H1 (cell line): ENCODE results near the gene GDI2. TPM values are rescaled to one million over a fixed set of nuclear protein-coding genes. Genes with fewer than 3 reads are reported as not detected.

Experiments
- CTCF ChIA-PET: fragments of 300-600 bp; sonication (Branson Sonifier 250); formaldehyde crosslinking; loops from one replicate; lab custom pipeline; 2021; ENCODE audit not compliant: partially characterized antibody; lab: Charles Lee
- POLR2A ChIA-PET: fragments of 300-600 bp; sonication (Branson Sonifier 250); formaldehyde crosslinking; loops from one replicate; lab custom pipeline; 2021; ENCODE audit warnings: inconsistent platforms; ENCODE audit not compliant: partially characterized antibody; lab: Charles Lee
- DNase-seq, 2 experiments: peaks; one replicate each; pipeline versions ENCODE4 v3.0.0 to v3.0.0-alpha.2; 2010 to 2022; ENCODE audit warnings: low spot score in 2 of 2, low read depth in 1 of 2, mixed read lengths in 1 of 2
- FAIRE-seq: peaks from 2 replicates; lab custom pipeline; 2011; peaks lifted over from hg19 to GRCh38; lab: Jason Lieb, UNC
- H2AFZ ChIP-seq: 2 replicates; pipeline ENCODE4 v1.8.1; 2012; ENCODE audit warnings: low read length, inconsistent platforms
- H2AK5ac ChIP-seq: 2 replicates; pipeline ENCODE4 v1.6.1; 2013; ENCODE audit warnings: low read depth, low read length
- H2BK120ac ChIP-seq: replicated peaks from 2 replicates; pipeline ENCODE3; 2013; ENCODE audit warnings: low read depth, low read length, inconsistent platforms
- H2BK12ac ChIP-seq: 2 replicates; pipeline ENCODE4 v1.6.1; 2013; ENCODE audit warnings: low read depth, low read length
- H2BK15ac ChIP-seq: 2 replicates; pipeline ENCODE4 v1.6.1; 2013; ENCODE audit warnings: low read length
- H2BK20ac ChIP-seq: 2 replicates; pipeline ENCODE4 v1.6.1; 2013; ENCODE audit warnings: low read length
- H2BK5ac ChIP-seq: 2 replicates; pipeline ENCODE4 v1.6.1; 2013; ENCODE audit warnings: low read depth, low read length
- H3K14ac ChIP-seq: 2 replicates; pipeline ENCODE4 v1.6.1; 2013; ENCODE audit warnings: inconsistent platforms; ENCODE audit not compliant: insufficient read length
- H3K18ac ChIP-seq: 2 replicates; pipeline ENCODE4 v1.6.1; 2013; ENCODE audit warnings: low read length; ENCODE audit errors: extremely low read depth
- H3K23ac ChIP-seq: 2 replicates; pipeline ENCODE4 v1.6.1; 2013; ENCODE audit warnings: inconsistent platforms; ENCODE audit not compliant: insufficient read length
- H3K23me2 ChIP-seq: 2 replicates; pipeline ENCODE4 v1.6.1; 2013; ENCODE audit warnings: low read depth, low read length
- H3K27ac ChIP-seq: 2 replicates; pipeline ENCODE4 v1.6.1; 2011; ENCODE audit warnings: low read depth, low read length, inconsistent platforms
- H3K27me3 ChIP-seq, 4 experiments: replicated peaks in 1 of 4; 1 replicate in 1 of 4; 2 replicates in 3 of 4; pipeline versions ENCODE4 v1.6.1 to v1.8.1; 2011 to 2013; ENCODE audit warnings: low read length in 3 of 4, mild to moderate bottlenecking in 3 of 4, inconsistent platforms in 2 of 4, mixed read lengths in 2 of 4, moderate library complexity in 1 of 4; ENCODE audit not compliant: control insufficient read depth in 3 of 4, insufficient read depth in 3 of 4; ENCODE audit errors: extremely low read depth in 1 of 4
- H3K36me3 ChIP-seq, 4 experiments: 2 replicates each; pipeline versions ENCODE4 v1.6.1 to v1.8.1; 2011 to 2013; ENCODE audit warnings: mild to moderate bottlenecking in 4 of 4, low read length in 3 of 4, moderate library complexity in 2 of 4, control low read depth in 1 of 4, inconsistent platforms in 1 of 4; ENCODE audit not compliant: insufficient read depth in 4 of 4, control insufficient read depth in 2 of 4
- H3K4ac ChIP-seq: replicated peaks from 2 replicates; pipeline ENCODE3; 2013; ENCODE audit warnings: low read length, low read depth, mixed read lengths, inconsistent platforms; ENCODE audit not compliant: insufficient read length
- H3K4me1 ChIP-seq, 4 experiments: replicated peaks in 1 of 4; 1 replicate in 1 of 4; 2 replicates in 3 of 4; pipeline versions ENCODE4 v1.6.1 to v1.8.1; 2011 to 2013; ENCODE audit warnings: low read length in 3 of 4, inconsistent platforms in 2 of 4, mixed read lengths in 1 of 4; ENCODE audit not compliant: insufficient read depth in 4 of 4, control insufficient read depth in 3 of 4
- H3K4me2 ChIP-seq, 2 experiments: 2 replicates each; pipeline versions ENCODE4 v1.6.1 to v1.8.1; 2011 to 2013; ENCODE audit warnings: low read depth in 2 of 2, low read length in 2 of 2, control low read depth in 1 of 2, inconsistent platforms in 1 of 2, mild to moderate bottlenecking in 1 of 2; ENCODE audit not compliant: insufficient read depth in 1 of 2
- H3K4me3 ChIP-seq, 4 experiments: fragments of 200-600, 300-600 bp in 1 of 4; sonication (generic), shearing (Covaris generic), sonication (Bioruptor Twin) in 1 of 4; 2 replicates each; pipeline versions ENCODE4 v1.5.1 to v1.8.1; 2011 to 2016; ENCODE audit warnings: low read length in 4 of 4, low read depth in 3 of 4, control low read depth in 2 of 4, inconsistent platforms in 2 of 4, mild to moderate bottlenecking in 2 of 4, mixed read lengths in 1 of 4, moderate library complexity in 1 of 4; ENCODE audit not compliant: insufficient read depth in 2 of 4; ENCODE audit errors: extremely low read depth in 1 of 4
- H3K56ac ChIP-seq: replicated peaks from 2 replicates; pipeline ENCODE3; 2013; ENCODE audit warnings: low read depth, mild to moderate bottlenecking, mixed read lengths, low read length, inconsistent platforms; ENCODE audit not compliant: insufficient read length
- H3K79me1 ChIP-seq: 2 replicates; pipeline ENCODE4 v1.6.1; 2013; ENCODE audit warnings: low read depth, low read length, control low read depth
- H3K79me2 ChIP-seq, 2 experiments: 2 replicates each; pipeline versions ENCODE4 v1.6.1 to v1.8.1; 2012 to 2013; ENCODE audit warnings: low read length in 2 of 2, mild to moderate bottlenecking in 2 of 2, inconsistent platforms in 1 of 2; ENCODE audit not compliant: insufficient read depth in 2 of 2, control insufficient read depth in 1 of 2
- H3K9ac ChIP-seq, 4 experiments: replicated peaks in 1 of 4; 1 replicate in 1 of 4; 2 replicates in 3 of 4; pipeline versions ENCODE4 v1.6.1 to v1.8.1; 2011 to 2013; ENCODE audit warnings: low read depth in 3 of 4, low read length in 3 of 4, control low read depth in 2 of 4, mild to moderate bottlenecking in 2 of 4, moderate library complexity in 2 of 4, inconsistent platforms in 1 of 4; ENCODE audit errors: extremely low read depth in 1 of 4
- H3K9me3 ChIP-seq, 2 experiments: 2 replicates each; pipeline versions ENCODE4 v1.6.1 to v1.8.1; 2012 to 2013; ENCODE audit warnings: mild to moderate bottlenecking in 2 of 2, moderate library complexity in 2 of 2, control low read depth in 1 of 2, inconsistent platforms in 1 of 2, low read depth in 1 of 2, low read length in 1 of 2, mixed read lengths in 1 of 2; ENCODE audit not compliant: insufficient read depth in 2 of 2
- H4K20me1 ChIP-seq, 2 experiments: replicated peaks in 1 of 2; 2 replicates each; pipeline versions ENCODE3 to v1.8.1; 2011 to 2013; ENCODE audit warnings: inconsistent platforms in 2 of 2, low read length in 2 of 2, mild to moderate bottlenecking in 1 of 2; ENCODE audit not compliant: insufficient read depth in 2 of 2, control insufficient read depth in 1 of 2
- H4K5ac ChIP-seq: 2 replicates; pipeline ENCODE4 v1.6.1; 2013; ENCODE audit warnings: low read length, low read depth, mixed read lengths, inconsistent platforms; ENCODE audit not compliant: insufficient read length
- H4K8ac ChIP-seq: 2 replicates; pipeline ENCODE4 v1.8.0; 2013; ENCODE audit warnings: mild to moderate bottlenecking, moderate library complexity, low read length, inconsistent platforms; ENCODE audit not compliant: insufficient read depth; ENCODE audit errors: extremely low read depth
- H4K91ac ChIP-seq: replicated peaks from 2 replicates; pipeline ENCODE3; 2013; ENCODE audit warnings: low read length, mixed read lengths, inconsistent platforms; ENCODE audit not compliant: insufficient read length
- ASH2L ChIP-seq: fragments of 200-600, 300-600 bp; sonication (generic); IDR thresholded peaks from one replicate; pipeline ENCODE4 v1.7.1; 2017; ENCODE audit warnings: low read length
- CEBPB ChIP-seq: IDR thresholded peaks from 2 replicates; pipeline ENCODE4 v1.6.1; 2012; ENCODE audit warnings: low read depth, low read length
- EGR1 ChIP-seq: IDR thresholded peaks from 2 replicates; pipeline ENCODE4 v1.6.1; 2011; ENCODE audit warnings: low read depth, low read length, borderline replicate concordance
- EP300 ChIP-seq, 2 experiments: IDR thresholded peaks; 1 replicate in 1 of 2; 2 replicates in 1 of 2; pipeline ENCODE4 v1.6.1; 2011 to 2012; ENCODE audit warnings: low read depth in 2 of 2, low read length in 2 of 2, mild to moderate bottlenecking in 2 of 2, borderline replicate concordance in 1 of 2, inconsistent platforms in 1 of 2, moderate library complexity in 1 of 2
- FOSL1 ChIP-seq: IDR thresholded peaks from 2 replicates; pipeline ENCODE4 v1.6.1; 2011; ENCODE audit warnings: mild to moderate bottlenecking, low read depth, low read length, moderate library complexity; ENCODE audit not compliant: insufficient read depth
- JUND ChIP-seq: IDR thresholded peaks from 2 replicates; pipeline ENCODE4 v1.6.1; 2011; ENCODE audit warnings: mild to moderate bottlenecking, improper control_type of control experiment, low read length
- KDM5A ChIP-seq: fragments of 200-600 bp; IDR thresholded peaks from 2 replicates; pipeline ENCODE4 v1.7.1; 2012; ENCODE audit warnings: mild to moderate bottlenecking, low read length, inconsistent platforms, mixed read lengths
- RXRA ChIP-seq: IDR thresholded peaks from 2 replicates; pipeline ENCODE4 v1.6.1; 2011; ENCODE audit warnings: low read depth, mild to moderate bottlenecking, low read length, moderate library complexity; ENCODE audit not compliant: insufficient read depth
- SAP30 ChIP-seq: fragments of 300-600 bp; sonication (generic); IDR thresholded peaks from 2 replicates; pipeline ENCODE4 v1.7.1; 2012; ENCODE audit warnings: low read length, moderate library complexity, mild to moderate bottlenecking, inconsistent platforms; ENCODE audit not compliant: insufficient read depth, insufficient replicate concordance
- SIN3A ChIP-seq, 2 experiments: IDR thresholded peaks in 1 of 2; conservative IDR thresholded peaks in 1 of 2; 2 replicates each; pipeline ENCODE4 v1.6.1; 2011 to 2012; ENCODE audit warnings: low read length in 2 of 2, improper control_type of control experiment in 1 of 2, low read depth in 1 of 2, mild to moderate bottlenecking in 1 of 2
- SRF ChIP-seq: IDR thresholded peaks from 2 replicates; pipeline ENCODE4 v1.6.1; 2011; ENCODE audit warnings: mild to moderate bottlenecking, low read depth, low read length, moderate library complexity
- WGBS, 2 experiments: shearing (Covaris generic) in 1 of 2; methylation state at CpG; one replicate each; pipeline versions ENCODE4 v1.1.6 to v1.1.7; 2013 to 2015; ENCODE audit warnings: low lambda C conversion rate in 2 of 2, mixed read lengths in 2 of 2, inconsistent platforms in 1 of 2, low coverage in 1 of 2, missing lambda C conversion rate in 1 of 2; ENCODE audit not compliant: insufficient replicate concordance in 2 of 2, insufficient coverage in 1 of 2, insufficient read length in 1 of 2; ENCODE audit errors: extremely low coverage in 1 of 2, missing lambda C conversion rate in 1 of 2; 5-methylcytosine and 5-hydroxymethylcytosine counted together
- polyA plus RNA-seq, 7 experiments: library from polyadenylated mRNA; depleted of rRNA in 3 of 7; stranded (reverse) in 5 of 7; unstranded in 2 of 7; fragments of >200 nt in 5 of 7; fragments of 200-250 nt in 2 of 7; gene quantifications; 1 replicate in 5 of 7; 2 replicates in 1 of 7; 4 replicates in 1 of 7; pipeline versions ENCODE4 v1.2.1 to v1.2.3, GENCODE V29; 2011 to 2013; ENCODE audit warnings: missing spikeins in 2 of 7, mixed read lengths in 2 of 7
- total RNA-seq: library from RNA; stranded (reverse); fragmentation: NEBNext Ultra II Directional; extraction: Animal tissue kit (Norgen Biotek cat#: 25700); gene quantifications from 2 replicates; pipeline ENCODE4 v1.2.1, GENCODE V29; 2021

The GDI2 gene
- total and polyA plus RNA-seq, 2 of the 8 experiments (the other 6 are each of a cell fraction or from before 2014, with no cell fraction given): 168 to 385 TPM

GRCh38 chr10:5720182-5720581, 93.1 kb downstream of the GDI2 start:
- H3K4me3 ChIP-seq: no peak overlapping the region
- H2AFZ ChIP-seq: no peak overlapping the region
- H3K4me2 ChIP-seq: no peak overlapping the region
- no peak overlapping the region for H2BK20ac ChIP-seq
- no peak overlapping the region for H3K4ac ChIP-seq
- H2BK15ac ChIP-seq: no peak overlapping the region
- H3K79me2 ChIP-seq: peaks cover 0 to 37% of the 10 kb centered on the region in 2 experiments; a peak in 2 of 4 replicates
- no peaks in the 10 kb centered on the region for H4K20me1 ChIP-seq
- H3K9me3 ChIP-seq: no peaks in the 10 kb centered on the region
- H3K9ac ChIP-seq: no peak overlapping the region
- no peak overlapping the region for H2BK12ac ChIP-seq
- POLR2A ChIA-PET: no interaction called here
- H2AK5ac ChIP-seq: no peak overlapping the region
- H2BK5ac ChIP-seq: no peak overlapping the region
- no peak for FAIRE-seq
- peaks cover 0 to 23% (median 0%) of the 10 kb centered on the region in 4 experiments; a peak in 2 of 8 replicates for H3K36me3 ChIP-seq
- no peak for DNase-seq
- no peak overlapping the region for H4K5ac ChIP-seq
- CTCF ChIA-PET: no interaction called here
- H4K91ac ChIP-seq: no peak overlapping the region
- no peaks in the 10 kb centered on the region for H3K4me1 ChIP-seq
- no peak overlapping the region for H2BK120ac ChIP-seq
- H3K27ac ChIP-seq: no peak overlapping the region
- H3K27me3 ChIP-seq: no peaks in the 10 kb centered on the region
- no peak overlapping the region for H3K56ac ChIP-seq
- TF ChIP-seq SRF: no peak
- no peak for TF ChIP-seq FOSL1
- TF ChIP-seq EGR1: no peak
- TF ChIP-seq EP300 (IDR thresholded peaks at IDR 0.05; ENCODE audit: borderline replicate concordance in 1 of 2, low read depth in 2 of 2, low read length in 2 of 2): no peak
- TF ChIP-seq CEBPB: no peak
- no peak for TF ChIP-seq KDM5A
- no peak for TF ChIP-seq ASH2L
- TF ChIP-seq SAP30: no peak
- TF ChIP-seq JUND: no peak
- no peak for TF ChIP-seq RXRA
- TF ChIP-seq SIN3A (conservative IDR thresholded peaks at IDR 0.05 in 1 of 2, IDR thresholded peaks at IDR 0.05 in 1 of 2; ENCODE audit: low read depth in 1 of 2, low read length in 2 of 2): no peak
- H3K79me1 ChIP-seq: no peaks in the 10 kb centered on the region
- H3K23ac ChIP-seq: no peak overlapping the region
- 90% methylated on average over 7 of the region's 7 CpGs; no CpG with 5 or more reads in 1 of the 2 experiments for WGBS, 2 experiments
- no peaks in the 10 kb centered on the region for H3K23me2 ChIP-seq
- H4K8ac ChIP-seq: no peak overlapping the region
- no peak overlapping the region for H3K18ac ChIP-seq
- no peak overlapping the region for H3K14ac ChIP-seq
